Progenitor cell of endocrine pancreas (in vitro differentiated cells): ENCODE measurements around the gene ZNF221. TPM values are rescaled to one million over a fixed set of nuclear protein-coding genes. Genes with fewer than 3 reads are reported as not detected.
"Not testable (repeated sequence)": the region's sequence is repeated elsewhere in the genome, so short reads cannot be mapped to it uniquely, and the experiment has no call there.

ENCODE experiments used
- DNase-seq: peaks from one replicate; pipeline ENCODE4 v3.0.0; 2021; ENCODE audit warnings: low spot score; ENCODE audit not compliant: unreplicated experiment
- H3K27ac Mint-ChIP-seq: 2 replicates; pipeline ENCODE4 v1.8.0; 2021; ENCODE audit warnings: mild to moderate bottlenecking, moderate library complexity, mixed read lengths
- H3K27me3 Mint-ChIP-seq: 2 replicates; pipeline ENCODE4 v1.8.0; 2021; ENCODE audit warnings: mixed read lengths
- H3K36me3 Mint-ChIP-seq: 2 replicates; pipeline ENCODE4 v1.8.0; 2022; ENCODE audit warnings: mixed read lengths; ENCODE audit not compliant: insufficient read depth
- H3K4me1 Mint-ChIP-seq: 2 replicates; pipeline ENCODE4 v1.8.0; 2021; ENCODE audit warnings: low read depth, mixed read lengths
- H3K4me3 Mint-ChIP-seq: 2 replicates; pipeline ENCODE4 v1.8.0; 2021; ENCODE audit warnings: low read depth, mild to moderate bottlenecking, moderate library complexity, mixed read lengths
- H3K9me3 Mint-ChIP-seq: 2 replicates; pipeline ENCODE4 v1.8.0; 2021; ENCODE audit warnings: low read depth, mixed read lengths
- CTCF ChIP-seq: fragments of 200-600 bp; sonication (generic); IDR thresholded peaks from one replicate; pipeline ENCODE4 v1.5.0; 2021; ENCODE audit warnings: antibody characterized with exemption, mild to moderate bottlenecking; ENCODE audit not compliant: unreplicated experiment
- total RNA-seq: library from RNA; stranded (reverse); gene quantifications from 2 replicates; pipeline ENCODE4 v1.2.1, GENCODE V29; 2021

The ZNF221 gene
- total RNA-seq, 1 donor from 2014 or later: 14.8 TPM

DNA sequence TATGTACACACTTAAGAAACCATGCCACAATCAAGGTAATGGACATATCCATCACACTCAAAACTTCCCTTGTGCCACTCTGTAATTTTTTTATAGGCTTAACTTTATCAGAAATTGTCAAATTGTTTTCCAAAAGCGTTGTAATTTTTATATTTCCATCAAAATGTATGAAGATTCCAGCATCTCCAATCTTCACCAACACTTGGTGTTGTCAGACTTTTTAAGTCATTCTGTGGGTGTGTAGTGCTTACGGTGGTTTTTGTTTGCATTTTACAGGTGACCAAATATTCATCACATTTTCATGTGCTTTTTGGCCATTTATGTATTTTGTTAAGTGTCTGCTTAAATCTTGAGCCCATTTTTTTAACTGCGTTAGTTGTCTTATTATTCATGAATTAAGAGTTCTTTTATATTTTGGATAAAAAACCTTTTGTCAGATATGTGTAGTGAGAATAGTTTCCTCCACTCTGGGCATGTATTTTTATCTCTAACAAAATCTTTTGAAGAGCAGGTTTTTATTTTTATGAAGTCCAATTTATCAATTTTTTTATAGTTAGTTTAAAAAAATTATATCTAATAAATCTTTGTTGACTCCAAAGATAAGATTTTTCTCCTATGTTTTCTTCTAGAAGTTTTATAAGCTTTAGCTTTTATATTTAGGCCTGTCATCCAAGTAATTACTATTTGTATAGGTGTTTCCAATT lies 11.3 kb upstream of the ZNF221 start:
- H3K9me3 Mint-ChIP-seq: peaks cover 14% of the 10 kb centered on the region
- no peak overlapping the region for H3K4me3 Mint-ChIP-seq
- H3K27me3 Mint-ChIP-seq: peaks cover 13% of the 10 kb centered on the region
- no peaks in the 10 kb centered on the region for H3K4me1 Mint-ChIP-seq
- DNase-seq: no peak
- H3K36me3 Mint-ChIP-seq: no peaks in the 10 kb centered on the region
- TF ChIP-seq CTCF: no peak
- H3K27ac Mint-ChIP-seq: no peak overlapping the region

GRCh38 chr19:43940719-43941118 lies 10.3 kb upstream of the ZNF221 start:
- TF ChIP-seq CTCF: no peak
- Mint-ChIP-seq H3K9me3 (peaks cover 14% of the 10 kb centered on the region), H3K36me3 (no peaks in the 10 kb centered on the region)

DNA sequence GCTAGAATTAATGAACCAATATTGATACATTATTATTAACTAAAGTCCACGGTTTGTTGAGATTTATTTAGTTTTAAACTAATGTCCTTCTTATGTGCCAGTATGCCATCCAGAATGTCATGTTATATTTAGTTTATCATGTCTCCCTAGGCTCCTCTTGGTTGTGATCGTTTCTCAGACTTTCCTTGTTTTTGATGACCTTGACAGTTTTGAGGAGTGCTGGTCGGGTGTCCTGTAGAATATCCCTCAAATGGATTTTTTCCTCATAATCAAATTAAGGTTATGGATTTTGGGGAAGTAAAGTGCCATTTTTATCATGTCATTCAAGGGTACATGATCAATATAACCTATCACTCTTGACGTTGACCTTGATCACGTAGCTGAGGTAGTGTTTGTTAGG lies 9.8 kb upstream of the ZNF221 start:
- peaks cover 19% of the 10 kb centered on the region for H3K9me3 Mint-ChIP-seq
- no peak overlapping the region for H3K4me3 Mint-ChIP-seq
- H3K4me1 Mint-ChIP-seq: no peaks in the 10 kb centered on the region
- no peak overlapping the region for H3K27ac Mint-ChIP-seq
- no peak for DNase-seq
- no peaks in the 10 kb centered on the region for H3K36me3 Mint-ChIP-seq
- no peak for TF ChIP-seq CTCF
- peaks cover 24% of the 10 kb centered on the region for H3K27me3 Mint-ChIP-seq

More at GRCh38 chr19:43940719-43941118, 10.3 kb upstream of the ZNF221 start:
- Mint-ChIP-seq H3K4me3 (no peak overlapping the region), H3K4me1 (no peaks in the 10 kb centered on the region), H3K27me3 (peaks cover 19% of the 10 kb centered on the region), H3K27ac (no peak overlapping the region)
- no peak for DNase-seq

DNA sequence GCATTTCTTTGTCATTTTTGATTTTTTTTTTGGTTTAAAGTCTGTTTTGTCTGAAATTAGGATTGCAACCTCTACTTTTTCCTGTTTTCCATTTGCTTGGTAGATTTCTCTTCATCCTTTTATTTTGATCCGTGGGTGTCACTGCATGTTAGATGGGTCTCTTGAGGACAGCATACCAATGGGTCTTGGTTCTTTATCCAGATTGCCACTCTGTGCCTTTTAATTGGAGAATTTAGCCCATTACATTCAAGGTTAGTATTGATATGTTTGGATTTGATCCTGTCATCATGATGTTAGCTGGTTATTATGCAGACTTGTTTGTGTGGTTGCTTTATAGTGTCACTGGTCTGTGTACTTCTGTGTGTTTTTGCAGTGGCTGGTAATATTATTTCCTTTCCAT lies 3.6 kb upstream of the ZNF221 start:
- Mint-ChIP-seq H3K9me3 (peaks cover 45% of the 10 kb centered on the region), H3K27me3 (peaks cover 44% of the 10 kb centered on the region)
- H3K4me1 Mint-ChIP-seq, H3K27ac Mint-ChIP-seq, H3K4me3 Mint-ChIP-seq, DNase-seq, H3K36me3 Mint-ChIP-seq: not testable (repeated sequence)

DNA sequence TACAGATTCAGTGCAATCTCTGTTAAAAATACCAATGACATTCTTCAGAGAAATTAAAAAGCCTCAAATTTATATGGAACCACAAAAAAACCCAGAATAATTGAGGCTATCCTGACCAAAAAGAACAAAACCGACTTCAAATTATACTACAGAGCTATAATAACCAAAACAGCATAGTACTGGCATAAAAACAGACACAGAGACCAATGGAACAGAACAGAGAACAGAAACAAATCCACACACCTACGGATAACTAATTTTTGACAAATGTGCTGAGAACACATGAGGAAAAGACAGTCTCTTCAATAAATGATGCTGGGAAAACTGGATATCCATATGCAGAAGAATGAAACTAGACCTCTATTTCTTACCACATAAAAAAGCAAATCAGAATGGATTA lies 1.2 kb upstream of the ZNF221 start:
- peaks cover 39% of the 10 kb centered on the region for H3K27me3 Mint-ChIP-seq
- peaks cover 49% of the 10 kb centered on the region for H3K9me3 Mint-ChIP-seq
- H3K36me3 Mint-ChIP-seq: peaks cover 20% of the 10 kb centered on the region
- not testable (repeated sequence) for H3K4me1 Mint-ChIP-seq, H3K27ac Mint-ChIP-seq, DNase-seq
- peak overlapping the region; percentile 53 for H3K4me3 Mint-ChIP-seq

GRCh38 chr19:43956827-43957226 lies 5.8 kb downstream of the ZNF221 start:
- DNase-seq: no peak
- TF ChIP-seq CTCF: no peak
- Mint-ChIP-seq H3K4me1 (no peaks in the 10 kb centered on the region), H3K27me3 (no peaks in the 10 kb centered on the region), H3K4me3 (no peak overlapping the region), H3K27ac (no peak overlapping the region), H3K36me3 (peaks cover 61% of the 10 kb centered on the region), H3K9me3 (peaks cover 46% of the 10 kb centered on the region)
